Measurements from ENCODE around the gene EZR.

EZR gene

DNA sequence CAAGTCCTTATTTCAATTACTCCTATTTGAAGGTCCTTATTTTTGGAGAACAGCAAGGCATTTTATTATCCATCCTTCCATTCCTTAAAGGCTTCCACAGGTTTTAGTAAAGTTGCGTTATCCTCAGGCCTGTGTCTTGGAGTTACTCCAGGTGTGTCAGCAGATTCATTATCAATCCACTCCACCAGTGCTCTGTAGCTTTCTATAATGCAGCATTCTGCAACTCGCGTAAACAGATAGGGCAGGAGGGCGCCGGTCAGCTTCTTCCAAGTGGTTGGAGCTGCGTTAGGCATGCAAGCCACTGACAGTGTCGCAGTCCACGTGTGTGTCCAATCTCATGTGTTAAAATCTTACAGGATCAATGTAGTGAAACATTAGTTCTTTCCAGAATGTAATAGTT lies 93.5 kb downstream of the EZR start:
- no peak for DNase-seq

DNA sequence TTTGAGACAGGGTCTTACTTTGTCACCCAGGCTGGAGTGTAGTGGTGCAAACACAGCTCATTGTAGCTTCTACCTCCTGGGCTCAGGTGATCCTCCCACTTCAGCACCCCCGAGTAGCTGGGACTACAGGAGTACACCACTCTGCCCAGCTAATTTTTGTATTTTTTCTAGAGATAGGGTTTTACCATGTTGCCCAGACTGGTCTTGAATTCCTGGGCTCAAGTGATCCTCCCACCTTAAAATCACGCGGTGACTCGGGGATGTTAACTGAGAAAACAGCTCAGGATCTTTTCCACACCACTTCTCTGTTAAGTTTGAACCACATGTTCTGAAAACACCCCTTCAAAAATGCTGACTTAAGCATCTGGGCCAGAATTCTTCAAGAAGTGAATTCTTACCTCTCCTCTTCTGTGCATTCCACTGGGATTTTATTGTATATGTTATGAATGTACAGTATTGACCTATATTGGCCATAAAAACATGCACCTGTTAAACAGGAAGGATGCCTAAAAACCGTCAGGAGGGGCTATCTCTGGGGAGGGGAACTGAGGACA lies 96.9 kb downstream of the EZR start:
- DNase-seq, result no peak

DNA sequence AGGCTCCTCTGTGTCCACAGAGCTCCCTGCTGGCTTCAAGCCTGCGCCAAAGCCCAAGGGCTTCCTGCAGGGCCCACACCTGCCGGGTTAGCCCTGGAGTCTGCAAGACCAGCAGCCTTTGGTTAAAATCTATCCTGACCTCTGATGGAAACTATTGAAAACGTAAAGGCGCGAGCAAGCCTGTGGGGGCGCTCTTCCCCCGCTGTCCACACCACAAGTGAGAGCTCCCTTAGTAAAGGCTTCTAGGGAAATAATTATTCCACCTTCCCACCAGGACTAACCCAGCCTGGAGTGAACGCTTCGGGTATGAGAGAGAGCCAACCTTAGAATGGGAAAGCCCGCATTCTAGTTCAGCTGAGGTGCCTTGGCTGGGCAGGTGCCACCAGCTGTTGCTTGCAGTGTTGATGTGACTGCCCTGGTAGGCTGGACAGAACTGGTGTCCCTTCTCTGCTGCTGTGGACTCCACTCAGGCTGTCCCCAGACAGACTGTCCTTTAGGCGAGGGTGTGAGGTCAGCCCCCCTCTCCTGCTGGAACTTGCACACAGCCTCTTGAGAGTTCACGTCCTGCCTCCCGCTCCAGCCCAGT lies 100.6 kb downstream of the EZR start:
- no peak for DNase-seq

DNA sequence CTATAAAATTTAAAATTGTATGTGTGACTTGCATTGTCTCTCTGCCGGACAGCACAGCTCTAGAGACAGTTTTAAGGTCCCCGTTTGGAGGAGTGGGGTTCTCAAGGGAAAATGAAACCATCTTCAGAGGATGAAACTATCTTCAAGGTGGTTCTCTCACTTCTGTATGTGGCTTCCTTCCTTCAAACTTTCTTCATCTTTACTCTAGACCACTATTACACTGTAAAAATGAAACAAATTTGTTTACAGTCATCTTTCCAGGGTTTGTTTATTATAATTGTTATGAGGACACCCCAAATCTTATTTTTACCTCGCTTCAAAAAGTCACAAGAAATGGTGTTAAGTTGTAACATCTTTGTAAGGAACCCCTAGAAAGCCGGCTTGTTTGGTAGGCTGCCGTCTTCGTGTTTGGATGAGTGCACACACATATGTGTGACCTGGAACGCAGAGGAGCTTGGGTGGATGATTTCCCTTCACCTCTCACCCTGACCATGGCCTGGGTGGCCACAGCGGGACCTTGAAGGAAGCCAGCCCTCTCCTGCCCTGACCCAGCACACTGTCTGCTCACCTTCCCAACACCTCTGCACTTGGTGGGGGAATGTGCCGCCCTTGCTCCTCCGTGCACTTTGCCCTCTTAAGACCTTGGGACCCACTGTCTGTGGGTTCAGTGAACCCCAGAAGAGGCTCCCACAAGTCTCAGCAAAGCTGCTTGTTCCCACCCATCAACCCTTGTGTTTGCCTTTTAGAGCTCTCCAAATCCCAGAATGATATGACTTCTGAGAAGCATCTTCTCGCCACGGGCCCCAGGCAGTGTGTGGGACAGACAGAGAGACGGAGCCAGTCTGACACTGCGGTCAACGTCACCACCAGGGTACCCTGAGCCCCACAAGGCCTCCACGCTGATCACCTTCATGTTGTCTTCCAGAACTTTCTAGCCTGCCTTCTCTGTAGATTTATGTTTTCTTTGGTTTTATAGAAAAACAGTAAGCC lies 101.5 kb downstream of the EZR start:
- DNase-seq, result peak in 2 of 5 experiments; percentile 57 to 72

Data from T-helper 2 cell (primary cell).